Small intestine (tissue), 7 donors: ENCODE data around the gene STXBP5L. TPM values are rescaled to one million over a fixed set of nuclear protein-coding genes. Genes with fewer than 3 reads are reported as not detected.
"Not testable (repeated sequence)": the region's sequence is repeated elsewhere in the genome, so short reads cannot be mapped to it uniquely, and the experiment has no call there.

ENCODE experiments used
- DNase-seq, 2 donors: peaks; one replicate each; pipeline versions ENCODE4 v3.0.0 to v3.0.0-alpha.2; 2013
- FAIRE-seq: peaks from 2 replicates; lab custom pipeline; 2012; peaks lifted over from hg19 to GRCh38; lab: Jason Lieb, UNC
- H3K27ac ChIP-seq, 3 donors: one replicate each; pipeline ENCODE4 v1.5.1; 2013; ENCODE audit warnings: low read length in 2 of 3, mild to moderate bottlenecking in 2 of 3, control low read depth in 1 of 3, inconsistent platforms in 1 of 3, low read depth in 1 of 3, moderate library complexity in 1 of 3
- H3K27me3 ChIP-seq, 3 donors: one replicate each; pipeline ENCODE4 v1.6.1; 2013; ENCODE audit warnings: low read length in 3 of 3, inconsistent platforms in 1 of 3; ENCODE audit not compliant: control insufficient read depth in 3 of 3, insufficient read depth in 3 of 3
- H3K36me3 ChIP-seq, 3 donors: one replicate each; pipeline ENCODE4 v1.6.1; 2013; ENCODE audit warnings: low read length in 3 of 3, inconsistent platforms in 1 of 3, low read depth in 1 of 3, mild to moderate bottlenecking in 1 of 3, moderate library complexity in 1 of 3; ENCODE audit not compliant: control insufficient read depth in 3 of 3, insufficient read depth in 2 of 3
- H3K4me1 ChIP-seq, 3 donors: one replicate each; pipeline ENCODE4 v1.6.1; 2013; ENCODE audit warnings: low read length in 2 of 3, inconsistent platforms in 1 of 3, low read depth in 1 of 3, mild to moderate bottlenecking in 1 of 3, moderate library complexity in 1 of 3; ENCODE audit not compliant: control insufficient read depth in 3 of 3, insufficient read depth in 2 of 3
- H3K4me3 ChIP-seq, 3 donors: one replicate each; pipeline ENCODE4 v1.5.1; 2013; ENCODE audit warnings: low read length in 3 of 3, control low read depth in 1 of 3, inconsistent platforms in 1 of 3, low read depth in 1 of 3, mild to moderate bottlenecking in 1 of 3, moderate library complexity in 1 of 3
- H3K9me3 ChIP-seq, 2 donors: one replicate each; pipeline ENCODE4 v1.6.1; 2013; ENCODE audit warnings: low read depth in 1 of 2, low read length in 1 of 2; ENCODE audit not compliant: control insufficient read depth in 2 of 2, insufficient read depth in 1 of 2
- WGBS, 3 donors: extraction: QIAGEN DNeasy Blood & Tissue Kit; methylation state at CpG; one replicate each; pipeline ENCODE4 v1.1.7; 2013; 5-methylcytosine and 5-hydroxymethylcytosine counted together
- polyA plus RNA-seq, 4 donors: library from polyadenylated mRNA; stranded (reverse) in 3 of 4; unstranded in 1 of 4; fragments of 200-250 nt in 3 of 4; fragments of 120-200 nt in 1 of 4; gene quantifications; one replicate each; pipeline versions ENCODE4 v1.2.1 to v1.2.3, GENCODE V29; 2013
- donor health status: healthy with polysubstance abuse.
- donor health status: control.
- donor health status: control.
- donor health status: Bipolar disorder and iron deficiency.
- donor health status: healthy.

Gene STXBP5L
- polyA plus RNA-seq, 4 donors: 0.18 to 0.74 TPM; not detected in 2

GRCh38 chr3:121223116-121223515 lies 315.1 kb downstream of the STXBP5L start:
- DNase-seq (no peak), FAIRE-seq (no peak)
- Histone ChIP-seq H3K4me3 (no peak overlapping the region), H3K27ac (no peak overlapping the region), H3K27me3 (no peaks in the 10 kb centered on the region), H3K36me3 (no peaks in the 10 kb centered on the region), H3K4me1 (no peaks in the 10 kb centered on the region), H3K9me3 (no peaks in the 10 kb centered on the region)
- 18 to 54% (median 40%) methylated on average over 2 of the region's 2 CpGs for WGBS, 3 donors

- Histone ChIP-seq H3K27ac (no peak overlapping the region), H3K27me3 (no peaks in the 10 kb centered on the region), H3K9me3 (no peaks in the 10 kb centered on the region), H3K36me3 (no peaks in the 10 kb centered on the region), H3K4me1 (no peaks in the 10 kb centered on the region), H3K4me3 (no peak overlapping the region)
- WGBS, 3 donors: 47 to 72% (median 59%) methylated on average over 1 of the region's 1 CpG
- DNase-seq: no peak
- FAIRE-seq: no peak
These were observed 321.0 kb downstream of the STXBP5L start for GRCh38 chr3:121228971-121229370.

DNA sequence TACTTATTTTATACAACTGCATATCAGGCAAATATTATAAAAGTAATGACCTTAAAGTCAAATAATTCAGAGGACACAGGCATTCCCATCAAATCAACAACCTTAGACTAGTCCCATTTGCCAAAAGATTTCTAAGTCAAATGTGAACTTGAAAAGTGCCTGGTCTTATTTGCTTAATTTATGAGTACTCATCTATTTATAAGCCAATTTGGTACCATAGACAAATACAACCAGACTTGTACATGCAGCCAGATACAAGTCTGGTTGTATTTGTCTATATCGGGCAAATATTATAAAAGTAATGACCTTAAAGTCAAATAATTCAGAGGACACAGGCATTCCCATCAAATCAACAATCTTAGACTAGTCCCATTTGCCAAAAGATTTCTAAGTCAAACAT lies 322.2 kb downstream of the STXBP5L start:
- H3K36me3 ChIP-seq, H3K27ac ChIP-seq, H3K4me1 ChIP-seq, FAIRE-seq, DNase-seq, H3K9me3 ChIP-seq, H3K4me3 ChIP-seq, H3K27me3 ChIP-seq: not testable (repeated sequence)
- 76 to 89% (median 82%) methylated on average over 1 of the region's 1 CpG for WGBS, 3 donors

- H3K4me1 ChIP-seq: no peaks in the 10 kb centered on the region
- no peak overlapping the region for H3K27ac ChIP-seq
- H3K4me3 ChIP-seq: no peak overlapping the region
- DNase-seq (no peak), FAIRE-seq (no peak)
- H3K9me3 ChIP-seq: no peaks in the 10 kb centered on the region
- 63 to 72% (median 64%) methylated on average over 3 of the region's 3 CpGs for WGBS, 3 donors
- H3K27me3 ChIP-seq: no peaks in the 10 kb centered on the region
- H3K36me3 ChIP-seq: no peaks in the 10 kb centered on the region
These were observed 323.9 kb downstream of the STXBP5L start for GRCh38 chr3:121231872-121232271.

- FAIRE-seq: no peak
- Histone ChIP-seq H3K9me3 (no peaks in the 10 kb centered on the region), H3K27me3 (no peaks in the 10 kb centered on the region), H3K4me3 (no peak overlapping the region), H3K4me1 (no peaks in the 10 kb centered on the region), H3K36me3 (no peaks in the 10 kb centered on the region), H3K27ac (no peak overlapping the region)
- DNase-seq: no peak
- WGBS, 3 donors: 79 to 89% (median 86%) methylated on average over 5 of the region's 5 CpGs
These were observed 324.6 kb downstream of the STXBP5L start for GRCh38 chr3:121232309-121233225.

GRCh38 chr3:121243208-121243607 lies 335.2 kb downstream of the STXBP5L start:
- Histone ChIP-seq H3K4me3 (no peak overlapping the region), H3K4me1 (no peaks in the 10 kb centered on the region), H3K9me3 (no peaks in the 10 kb centered on the region), H3K27me3 (no peaks in the 10 kb centered on the region), H3K36me3 (no peaks in the 10 kb centered on the region), H3K27ac (no peak overlapping the region)
- FAIRE-seq: no peak
- 77 to 86% (median 78%) methylated on average over 1 of the region's 1 CpG for WGBS, 3 donors
- no peak for DNase-seq

DNA sequence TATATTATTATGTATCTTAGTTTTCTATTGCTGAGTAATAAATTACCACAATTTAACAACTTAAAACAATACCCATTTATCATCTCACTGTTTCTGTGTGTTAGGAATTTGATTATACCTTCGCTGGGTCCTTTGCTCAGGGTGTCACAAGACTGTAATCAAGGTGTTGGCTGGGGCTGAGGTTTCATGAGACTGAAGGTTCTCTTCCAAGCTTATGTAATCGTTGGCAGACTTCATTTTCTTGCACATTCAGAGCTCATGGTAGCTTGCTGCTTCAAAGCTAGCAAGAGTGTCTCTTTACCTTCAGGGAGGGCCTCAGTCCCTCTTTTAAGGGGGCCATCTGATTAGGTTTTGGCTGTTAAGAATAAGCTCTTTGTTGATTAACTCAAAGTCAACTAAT lies 344.7 kb downstream of the STXBP5L start:
- Histone ChIP-seq H3K4me1 (no peaks in the 10 kb centered on the region), H3K4me3 (no peak overlapping the region), H3K27me3 (no peaks in the 10 kb centered on the region), H3K9me3 (no peaks in the 10 kb centered on the region), H3K36me3 (no peaks in the 10 kb centered on the region), H3K27ac (no peak overlapping the region)
- DNase-seq: peak in 1 of 2 donors; percentile 6
- no peak for FAIRE-seq
- WGBS, 3 donors: 5 to 44% (median 23%) methylated on average over 2 of the region's 2 CpGs

DNA sequence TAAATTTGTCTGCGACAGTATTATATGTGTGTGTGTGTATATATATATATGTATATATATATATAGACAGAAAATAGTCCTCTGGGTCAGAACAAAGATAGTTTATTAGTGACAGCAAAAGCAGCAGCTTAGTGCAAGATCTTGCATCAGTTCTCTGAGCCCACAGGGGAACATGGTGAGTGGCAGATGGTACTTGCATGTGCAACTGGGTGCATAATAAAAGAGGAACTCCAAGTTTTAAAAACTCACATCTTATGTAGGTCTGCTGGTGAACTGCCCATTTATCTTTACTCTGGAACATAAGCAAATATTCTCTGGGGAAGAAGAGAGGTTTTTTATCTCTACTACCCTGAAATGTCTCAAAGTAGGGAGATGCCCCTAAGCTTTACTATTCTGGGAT lies 361.4 kb downstream of the STXBP5L start:
- H3K36me3 ChIP-seq: no peaks in the 10 kb centered on the region
- WGBS, 3 donors: 92 to 100% (median 92%) methylated on average over 1 of the region's 1 CpG
- FAIRE-seq: no peak

More for the DNA sequence above, 361.4 kb downstream of the STXBP5L start:
- Histone ChIP-seq H3K4me1 (no peaks in the 10 kb centered on the region), H3K27ac (no peak overlapping the region), H3K4me3 (no peak overlapping the region), H3K27me3 (no peaks in the 10 kb centered on the region), H3K9me3 (peaks cover 0 to 4% of the 10 kb centered on the region in 2 donors)
- DNase-seq: no peak
